Neutrophil (primary cell): Measurements from ENCODE around the gene REM1.
"Not testable (repeated sequence)": the region's sequence is repeated elsewhere in the genome, so short reads cannot be mapped to it uniquely, and the experiment has no call there.

Experiments used
- H3K27ac ChIP-seq: fragments of 200-600 bp; sonication (generic); 2 replicates; pipeline ENCODE4 v1.5.1; 2016; ENCODE audit warnings: mild to moderate bottlenecking, moderate library complexity
- H3K27me3 ChIP-seq: fragments of 200-600 bp; sonication (generic); 2 replicates; pipeline ENCODE4 v1.6.0; 2016; ENCODE audit warnings: mild to moderate bottlenecking
- H3K36me3 ChIP-seq: fragments of 200-600 bp; sonication (generic); 2 replicates; pipeline ENCODE4 v1.5.1; 2017
- H3K4me1 ChIP-seq, 2 experiments: fragments of 200-600 bp in 1 of 2; sonication (generic) in 1 of 2; 1 replicate in 1 of 2; 2 replicates in 1 of 2; pipeline versions ENCODE4 v1.5.1 to v1.6.1; 2013 to 2016; ENCODE audit warnings: low read depth in 1 of 2, low read length in 1 of 2, mild to moderate bottlenecking in 1 of 2, moderate library complexity in 1 of 2; ENCODE audit not compliant: control insufficient read depth in 1 of 2, insufficient read depth in 1 of 2
- H3K4me3 ChIP-seq, 2 experiments: fragments of 200-600 bp in 1 of 2; sonication (generic) in 1 of 2; 1 replicate in 1 of 2; 2 replicates in 1 of 2; pipeline ENCODE4 v1.5.1; 2013 to 2016; ENCODE audit warnings: low read depth in 1 of 2, low read length in 1 of 2, mild to moderate bottlenecking in 1 of 2, moderate library complexity in 1 of 2
- H3K9me3 ChIP-seq: fragments of 200-600 bp; sonication (generic); 2 replicates; pipeline ENCODE4 v1.5.1; 2016
- CTCF ChIP-seq: fragments of 200-600 bp; sonication (generic); IDR thresholded peaks from 2 replicates; pipeline ENCODE4 v1.5.1; 2016; ENCODE audit warnings: antibody characterized with exemption

The REM1 gene

GRCh38 chr20:31474758-31475427 lies at the start of gene REM1, which contains the start of gene DEFB124:
Gene REM1 (plus strand): TSS chr20:31475288. CDS start chr20:31476446, 1,158 bp downstream.
Gene DEFB124 (minus strand): TSS chr20:31475127. CDS start chr20:31473013, 2,114 bp downstream.
- H3K27me3 ChIP-seq: peaks cover 73% of the 10 kb centered on the region
- no peaks in the 10 kb centered on the region for H3K4me1 ChIP-seq
- no peaks in the 10 kb centered on the region for H3K36me3 ChIP-seq
- H3K27ac ChIP-seq: no peak within 1 kb of the TSS
- no peaks in the 10 kb centered on the region for H3K9me3 ChIP-seq
- TF ChIP-seq CTCF: no peak
- H3K4me3 ChIP-seq: no peak within 1 kb of the TSS

GRCh38 chr20:31425797-31426196 lies 49.3 kb upstream of the REM1 start:
- no peak for TF ChIP-seq CTCF
- no peak overlapping the region for H3K27ac ChIP-seq
- H3K4me1 ChIP-seq: no peaks in the 10 kb centered on the region
- H3K36me3 ChIP-seq: no peaks in the 10 kb centered on the region
- peaks cover 18% of the 10 kb centered on the region for H3K27me3 ChIP-seq
- H3K4me3 ChIP-seq: no peak overlapping the region
- H3K9me3 ChIP-seq: no peaks in the 10 kb centered on the region

GRCh38 chr20:31426891-31427551 lies 48.1 kb upstream of the REM1 start:
- H3K27ac ChIP-seq, H3K36me3 ChIP-seq, H3K9me3 ChIP-seq, H3K4me1 ChIP-seq, H3K4me3 ChIP-seq: not testable (repeated sequence)
- H3K27me3 ChIP-seq: peaks cover 30% of the 10 kb centered on the region

GRCh38 chr20:31427576-31427975 lies 47.5 kb upstream of the REM1 start:
- H3K9me3 ChIP-seq, H3K4me1 ChIP-seq, H3K27ac ChIP-seq, H3K36me3 ChIP-seq, H3K4me3 ChIP-seq: not testable (repeated sequence)
- H3K27me3 ChIP-seq: peaks cover 27% of the 10 kb centered on the region

- Histone ChIP-seq H3K27ac (no peak overlapping the region), H3K36me3 (no peaks in the 10 kb centered on the region), H3K27me3 (peaks cover 23% of the 10 kb centered on the region), H3K9me3 (no peaks in the 10 kb centered on the region), H3K4me1 (no peaks in the 10 kb centered on the region), H3K4me3 (no peak overlapping the region)
- no peak for TF ChIP-seq CTCF
These were observed 44.4 kb upstream of the REM1 start for GRCh38 chr20:31430568-31431115.

- Histone ChIP-seq H3K36me3 (no peaks in the 10 kb centered on the region), H3K4me1 (no peaks in the 10 kb centered on the region), H3K9me3 (no peaks in the 10 kb centered on the region), H3K27me3 (peaks cover 17% of the 10 kb centered on the region), H3K27ac (no peak within 1 kb of the TSS), H3K4me3 (no peak within 1 kb of the TSS)
- no peak for TF ChIP-seq CTCF
These were observed 35.0 kb upstream of the REM1 start, which contains the start of gene DEFB123 for GRCh38 chr20:31440012-31440659. Gene DEFB123 (plus strand): TSS chr20:31440632. CDS start chr20:31440699, 67 bp downstream.
